ENCODE measurements around the gene DCTN5. TPM values are rescaled to one million over a fixed set of nuclear protein-coding genes. Genes with fewer than 3 reads are reported as not detected.

Gene DCTN5
- total RNA-seq, 1 donor from 2014 or later, result 32.6 TPM

DNA sequence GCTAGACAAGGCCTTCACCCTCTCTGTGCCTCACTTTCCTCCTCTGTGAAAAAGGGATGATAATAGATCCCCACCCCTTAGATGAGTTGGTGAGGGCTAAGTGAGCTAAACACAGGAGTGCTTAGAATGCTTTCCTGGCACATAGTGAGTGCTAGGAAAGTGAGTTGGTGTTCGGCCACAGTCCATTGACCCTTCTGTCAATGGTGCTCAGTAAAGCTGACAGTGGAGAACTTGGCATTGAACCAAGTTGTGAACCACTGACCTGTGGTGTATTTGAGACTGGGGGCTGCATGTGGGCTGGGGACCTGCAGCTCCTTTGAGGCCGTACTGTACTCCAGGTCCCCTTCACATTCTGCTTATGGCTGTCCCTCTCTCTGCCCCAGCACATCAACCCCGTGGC, 42.2 kb downstream of the DCTN5 start:
- TF ChIP-seq, protein P1, sequence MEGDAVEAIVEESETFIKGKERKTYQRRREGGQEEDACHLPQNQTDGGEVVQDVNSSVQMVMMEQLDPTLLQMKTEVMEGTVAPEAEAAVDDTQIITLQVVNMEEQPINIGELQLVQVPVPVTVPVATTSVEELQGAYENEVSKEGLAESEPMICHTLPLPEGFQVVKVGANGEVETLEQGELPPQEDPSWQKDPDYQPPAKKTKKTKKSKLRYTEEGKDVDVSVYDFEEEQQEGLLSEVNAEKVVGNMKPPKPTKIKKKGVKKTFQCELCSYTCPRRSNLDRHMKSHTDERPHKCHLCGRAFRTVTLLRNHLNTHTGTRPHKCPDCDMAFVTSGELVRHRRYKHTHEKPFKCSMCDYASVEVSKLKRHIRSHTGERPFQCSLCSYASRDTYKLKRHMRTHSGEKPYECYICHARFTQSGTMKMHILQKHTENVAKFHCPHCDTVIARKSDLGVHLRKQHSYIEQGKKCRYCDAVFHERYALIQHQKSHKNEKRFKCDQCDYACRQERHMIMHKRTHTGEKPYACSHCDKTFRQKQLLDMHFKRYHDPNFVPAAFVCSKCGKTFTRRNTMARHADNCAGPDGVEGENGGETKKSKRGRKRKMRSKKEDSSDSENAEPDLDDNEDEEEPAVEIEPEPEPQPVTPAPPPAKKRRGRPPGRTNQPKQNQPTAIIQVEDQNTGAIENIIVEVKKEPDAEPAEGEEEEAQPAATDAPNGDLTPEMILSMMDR (conservative IDR thresholded peaks at IDR 0.05; ENCODE audit: low read depth, low read length), result no peak
- H3K4me3 ChIP-seq (ENCODE audit: low read depth, low read length), result no peak overlapping the region
- DNase-seq (ENCODE audit: low read depth), result no peak

DNA sequence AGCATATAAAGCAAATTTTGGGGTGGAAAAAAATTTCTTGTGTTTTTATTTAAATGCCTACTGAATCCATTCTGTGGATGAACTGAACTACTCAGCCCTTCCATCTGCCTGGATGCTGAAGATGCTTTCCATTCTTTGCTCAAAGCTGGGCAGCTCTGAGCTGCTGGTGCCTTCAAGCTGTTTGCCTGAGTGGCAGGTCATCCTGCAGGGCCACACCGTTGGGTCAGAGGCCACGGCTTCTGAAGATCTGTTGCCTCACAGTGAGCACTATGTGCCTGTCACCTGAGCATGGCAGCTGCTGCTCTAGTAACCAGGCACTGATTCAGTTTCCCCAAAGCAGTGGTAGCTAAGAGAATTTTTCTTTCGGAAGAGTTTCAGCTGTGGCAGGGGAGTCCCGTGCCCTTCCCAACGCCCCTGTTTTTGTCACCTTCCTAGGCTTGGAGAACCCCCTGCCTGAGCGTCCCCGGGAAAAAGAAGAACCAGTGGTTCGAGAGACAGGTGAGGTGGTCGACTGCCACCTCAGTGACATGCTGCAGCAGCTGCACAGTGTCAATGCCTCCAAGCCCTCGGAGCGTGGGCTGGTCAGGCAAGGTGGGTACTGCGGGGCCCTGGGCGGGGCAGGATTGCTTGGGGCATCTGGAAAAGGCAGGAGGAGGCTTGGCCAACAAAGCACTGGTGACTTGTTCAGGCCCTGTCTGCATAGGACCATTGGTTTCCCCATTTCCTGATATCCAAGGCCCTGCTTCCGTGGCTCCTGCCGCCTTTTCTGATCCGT, 46.0 kb downstream of the DCTN5 start:
- TF ChIP-seq, protein P1 (conservative IDR thresholded peaks at IDR 0.05; ENCODE audit: low read depth, low read length), result no peak
- DNase-seq (ENCODE audit: low read depth), result no peak
- no peak overlapping the region for H3K4me3 ChIP-seq (ENCODE audit: low read depth, low read length)

DNA sequence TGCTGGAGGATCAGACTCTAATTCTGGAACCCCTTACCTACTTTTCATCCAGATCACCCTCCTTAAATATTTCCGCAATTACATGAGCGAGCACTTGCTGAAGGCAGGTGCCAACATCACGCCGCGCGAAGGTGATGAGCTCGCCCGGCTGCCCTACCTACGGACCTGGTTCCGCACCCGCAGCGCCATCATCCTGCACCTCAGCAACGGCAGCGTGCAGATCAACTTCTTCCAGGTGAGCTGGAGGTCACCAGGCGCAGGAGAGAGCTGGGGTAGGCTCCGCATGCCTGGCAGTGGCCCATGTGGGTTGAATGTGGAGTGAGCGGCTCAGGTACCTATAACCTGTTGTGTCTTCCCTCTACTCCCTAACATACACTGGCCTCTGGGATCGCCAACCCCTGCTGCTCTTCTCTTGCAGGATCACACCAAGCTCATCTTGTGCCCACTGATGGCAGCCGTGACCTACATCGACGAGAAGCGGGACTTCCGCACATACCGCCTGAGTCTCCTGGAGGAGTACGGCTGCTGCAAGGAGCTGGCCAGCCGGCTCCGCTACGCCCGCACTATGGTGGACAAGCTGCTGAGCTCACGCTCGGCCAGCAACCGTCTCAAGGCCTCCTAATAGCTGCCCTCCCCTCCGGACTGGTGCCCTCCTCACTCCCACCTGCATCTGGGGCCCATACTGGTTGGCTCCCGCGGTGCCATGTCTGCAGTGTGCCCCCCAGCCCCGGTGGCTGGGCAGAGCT, 48.3 kb downstream of the DCTN5 start:
- DNase-seq (ENCODE audit: low read depth), result no peak
- H3K4me3 ChIP-seq (ENCODE audit: low read depth, low read length), result no peak overlapping the region
- TF ChIP-seq, protein P1 (conservative IDR thresholded peaks at IDR 0.05; ENCODE audit: low read depth, low read length), result no peak

DNA sequence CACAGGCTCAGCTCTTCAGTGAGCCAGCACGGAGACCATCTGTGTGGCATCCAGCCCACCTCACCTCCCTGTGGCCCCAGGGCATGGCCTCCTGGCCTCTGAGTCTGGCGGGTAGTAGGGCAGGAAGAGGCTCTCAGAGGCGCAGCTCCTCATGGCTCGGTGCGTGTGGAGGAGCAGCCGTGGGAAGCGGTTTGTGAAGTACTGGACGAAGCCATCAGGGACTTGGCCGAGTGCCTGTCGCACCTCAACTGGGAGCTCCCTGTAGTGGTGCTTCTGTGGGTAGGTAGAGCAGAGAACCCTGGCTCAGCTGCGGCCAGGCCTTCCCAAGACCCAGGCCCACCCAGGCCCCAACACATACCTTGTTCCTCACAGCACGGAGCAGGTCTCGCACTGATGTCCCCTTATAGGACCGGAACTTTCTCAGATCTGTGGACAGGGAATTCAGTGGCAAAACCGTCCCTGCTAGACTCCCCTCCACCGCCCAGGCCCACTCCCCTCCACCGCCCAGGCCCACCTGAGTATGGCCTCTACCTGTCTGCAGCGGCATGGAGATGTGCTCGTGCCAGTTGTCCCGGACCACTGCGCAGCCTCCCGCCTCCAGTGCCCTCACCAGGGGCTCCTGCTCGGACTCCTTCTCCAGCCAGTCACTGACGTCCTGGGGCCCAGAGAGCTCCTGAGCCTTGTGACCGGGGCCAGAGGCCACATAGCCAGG, 49.7 kb downstream of the DCTN5 start:
- DNase-seq (ENCODE audit: low read depth), result no peak
- TF ChIP-seq, protein P1 (conservative IDR thresholded peaks at IDR 0.05; ENCODE audit: low read depth, low read length), result no peak
- no peak overlapping the region for H3K4me3 ChIP-seq (ENCODE audit: low read depth, low read length)

DNA sequence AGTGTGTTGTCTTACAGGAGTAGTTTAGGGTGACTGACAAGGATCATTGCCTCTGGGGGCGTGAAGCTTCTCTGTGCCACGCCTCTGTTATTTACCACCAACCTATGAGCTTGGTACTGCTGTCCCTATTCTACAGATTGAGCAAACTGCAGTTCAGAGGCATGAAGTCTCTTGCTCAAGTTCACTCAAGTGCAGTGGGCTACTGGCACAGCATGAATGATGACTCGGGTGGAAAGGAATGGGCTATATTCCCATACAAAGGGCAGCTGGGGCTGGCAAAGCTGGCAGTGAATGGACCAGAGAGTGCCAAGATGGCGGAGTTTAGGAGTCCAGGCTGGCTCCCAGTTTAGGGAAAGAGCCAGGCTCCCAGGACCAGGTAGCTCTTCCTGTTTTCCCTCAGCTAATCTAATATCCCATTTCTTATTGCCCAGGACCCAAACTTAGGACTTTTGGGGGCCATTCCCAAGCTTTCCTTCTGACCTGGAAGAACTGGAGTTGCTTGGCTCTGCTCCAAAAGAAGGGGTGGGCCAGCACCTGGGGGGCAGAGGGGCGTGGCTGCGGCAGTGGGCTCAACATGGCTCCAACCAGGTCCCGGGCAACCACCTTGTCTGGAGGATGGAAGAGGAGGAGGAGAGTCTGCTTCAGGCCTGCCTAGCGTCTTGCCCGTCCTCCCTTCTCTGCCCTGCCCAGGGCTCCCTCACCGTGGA, 50.4 kb downstream of the DCTN5 start:
- TF ChIP-seq, protein P1 (conservative IDR thresholded peaks at IDR 0.05; ENCODE audit: low read depth, low read length), result no peak
- no peak overlapping the region for H3K4me3 ChIP-seq (ENCODE audit: low read depth, low read length)
- DNase-seq (ENCODE audit: low read depth), result peak; percentile 80

DNA sequence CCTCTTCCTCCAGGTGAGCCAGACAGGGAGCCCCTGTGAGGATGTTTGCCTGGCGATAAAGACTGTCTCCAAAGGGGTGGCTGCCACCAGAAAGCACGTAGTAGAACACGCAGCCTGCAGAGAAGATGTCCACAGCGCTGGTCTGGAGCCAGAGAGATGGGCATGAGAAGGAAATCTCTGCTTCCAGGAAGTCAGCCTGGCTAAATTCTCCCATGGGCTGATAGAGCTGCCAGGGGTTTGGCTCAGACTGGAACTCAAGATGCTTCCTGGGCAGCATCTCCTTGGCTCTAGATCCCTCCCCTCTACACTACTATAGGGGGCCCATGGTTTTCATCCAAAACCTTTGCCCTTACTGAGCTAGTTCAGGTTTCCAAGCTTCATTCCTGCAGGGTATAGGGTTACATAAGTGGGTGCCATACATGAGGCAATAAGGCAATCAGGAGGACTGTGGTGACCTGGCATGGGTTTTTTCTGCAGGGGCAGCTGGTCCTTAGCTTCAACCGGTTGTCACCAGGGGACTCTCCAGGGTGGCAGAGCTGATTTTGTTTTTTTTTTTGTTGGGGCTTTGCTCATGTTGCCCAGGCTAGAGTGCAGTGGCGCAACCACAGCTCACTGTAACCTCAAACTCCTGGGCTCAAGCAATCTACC, 51.0 kb downstream of the DCTN5 start:
- no peak overlapping the region for H3K4me3 ChIP-seq (ENCODE audit: low read depth, low read length)
- no peak for DNase-seq (ENCODE audit: low read depth)
- TF ChIP-seq, protein P1 (conservative IDR thresholded peaks at IDR 0.05; ENCODE audit: low read depth, low read length), result no peak
